Stimulated activated naive B cell treated with anti-CD40 and anti-IgM and Interleukin-4, amounts not matched to agents 10 μg/mL and 1 μg/mL and 100 μg/mL, for 72 hours (primary cell): Measurements from ENCODE around the gene TMEM169.
"Not testable (repeated sequence)": the region's sequence is repeated elsewhere in the genome, so short reads cannot be mapped to it uniquely, and the experiment has no call there.

Experiments
- ATAC-seq, 2 donors: fragments of 150-1000 bp; cut with Tn5 transposase; replicated peaks; 2 replicates each; pipeline ENCODE4 v1.10.0; 2021; ENCODE audit warnings: moderate library complexity in 1 of 2
- DNase-seq: peaks from one replicate; pipeline ENCODE4 v3.0.0; 2021
- H3K27ac Mint-ChIP-seq: one replicate; pipeline ENCODE4 v1.8.0; 2022; ENCODE audit warnings: mild to moderate bottlenecking, mixed read lengths
- H3K27me3 Mint-ChIP-seq, 2 donors: one replicate each; pipeline ENCODE4 v1.8.0; 2022; ENCODE audit warnings: mixed read lengths in 2 of 2
- H3K36me3 Mint-ChIP-seq, 2 donors: one replicate each; pipeline ENCODE4 v1.8.0; 2022; ENCODE audit warnings: mixed read lengths in 2 of 2, mild to moderate bottlenecking in 1 of 2
- H3K4me1 Mint-ChIP-seq, 2 donors: one replicate each; pipeline ENCODE4 v1.8.0; 2022; ENCODE audit warnings: mixed read lengths in 2 of 2, mild to moderate bottlenecking in 1 of 2
- H3K4me3 Mint-ChIP-seq, 2 donors: one replicate each; pipeline ENCODE4 v1.8.0; 2022; ENCODE audit warnings: mild to moderate bottlenecking in 2 of 2, mixed read lengths in 2 of 2, moderate library complexity in 1 of 2
- H3K9me3 Mint-ChIP-seq, 2 donors: one replicate each; pipeline ENCODE4 v1.8.0; 2022; ENCODE audit warnings: mixed read lengths in 2 of 2, mild to moderate bottlenecking in 1 of 2

Gene TMEM169

GRCh38 chr2:216078776-216079175, 2.9 kb upstream of the TMEM169 start:
- Mint-ChIP-seq H3K4me1 (peaks cover 24 to 35% of the 10 kb centered on the region in 2 donors), H3K27ac (no peak overlapping the region), H3K36me3 (peaks cover 0 to 7% of the 10 kb centered on the region in 2 donors), H3K4me3 (no peak overlapping the region), H3K27me3 (no peaks in the 10 kb centered on the region), H3K9me3 (no peaks in the 10 kb centered on the region)
- no peak for ATAC-seq
- no peak for DNase-seq

GRCh38 chr2:216080048-216080447, 1.7 kb upstream of the TMEM169 start:
- not testable (repeated sequence) for DNase-seq, H3K4me3 Mint-ChIP-seq, ATAC-seq, H3K27ac Mint-ChIP-seq, H3K36me3 Mint-ChIP-seq, H3K9me3 Mint-ChIP-seq, H3K27me3 Mint-ChIP-seq
- H3K4me1 Mint-ChIP-seq, result peaks cover 23 to 36% of the 10 kb centered on the region in 2 donors

GRCh38 chr2:216081012-216081411, 707 bp upstream of the TMEM169 start:
- Mint-ChIP-seq H3K4me3 (peak overlapping the region; percentile 93), H3K36me3 (no peaks in the 10 kb centered on the region), H3K4me1 (peaks cover 24 to 40% of the 10 kb centered on the region in 2 donors), H3K9me3 (no peaks in the 10 kb centered on the region), H3K27ac (peak overlapping the region; percentile 95), H3K27me3 (no peaks in the 10 kb centered on the region)
- DNase-seq (no peak), ATAC-seq (no peak)

GRCh38 chr2:216082117-216082711, 495 bp downstream of the TMEM169 start:
- Mint-ChIP-seq H3K27me3 (no peaks in the 10 kb centered on the region), H3K9me3 (no peaks in the 10 kb centered on the region), H3K4me1 (peaks cover 26 to 40% of the 10 kb centered on the region in 2 donors), H3K27ac (peak overlapping the region; percentile 63), H3K36me3 (no peaks in the 10 kb centered on the region), H3K4me3 (peak overlapping the region; percentile 93)
- DNase-seq (no peak), ATAC-seq (peak; percentile 23 to 32)

- Mint-ChIP-seq H3K36me3 (no peaks in the 10 kb centered on the region), H3K4me1 (peaks cover 26 to 40% of the 10 kb centered on the region in 2 donors), H3K9me3 (no peaks in the 10 kb centered on the region), H3K27me3 (no peaks in the 10 kb centered on the region), H3K4me3 (peak overlapping the region; percentile 93), H3K27ac (peak overlapping the region; percentile 47)
- ATAC-seq (no peak), DNase-seq (no peak)
Observed at GRCh38 chr2:216082805-216083204, 1.1 kb downstream of the TMEM169 start.

- H3K36me3 Mint-ChIP-seq, result no peaks in the 10 kb centered on the region
- peak overlapping the region; percentile 9 for H3K27ac Mint-ChIP-seq
- H3K4me3 Mint-ChIP-seq, result no peak overlapping the region
- ATAC-seq, result no peak
- H3K27me3 Mint-ChIP-seq, result no peaks in the 10 kb centered on the region
- DNase-seq, result no peak
- peaks cover 26 to 40% of the 10 kb centered on the region in 2 donors for H3K4me1 Mint-ChIP-seq
- no peaks in the 10 kb centered on the region for H3K9me3 Mint-ChIP-seq
Observed at GRCh38 chr2:216083464-216084281, 2.0 kb downstream of the TMEM169 start.

GRCh38 chr2:216084547-216084946, 2.8 kb downstream of the TMEM169 start:
- ATAC-seq (no peak), DNase-seq (no peak)
- H3K36me3 Mint-ChIP-seq, result peaks cover 0 to 4% of the 10 kb centered on the region in 2 donors
- peaks cover 26 to 40% of the 10 kb centered on the region in 2 donors for H3K4me1 Mint-ChIP-seq
- no peaks in the 10 kb centered on the region for H3K9me3 Mint-ChIP-seq
- peak overlapping the region; percentile 10 for H3K27ac Mint-ChIP-seq
- no peaks in the 10 kb centered on the region for H3K27me3 Mint-ChIP-seq
- peak overlapping the region in 1 of 2 donors; percentile 30 for H3K4me3 Mint-ChIP-seq

GRCh38 chr2:216086207-216086893, 4.6 kb downstream of the TMEM169 start:
- H3K4me3 Mint-ChIP-seq, result no peak overlapping the region
- ATAC-seq, result no peak
- H3K9me3 Mint-ChIP-seq, result no peaks in the 10 kb centered on the region
- DNase-seq, result no peak
- peak overlapping the region; percentile 48 for H3K27ac Mint-ChIP-seq
- H3K27me3 Mint-ChIP-seq, result no peaks in the 10 kb centered on the region
- H3K36me3 Mint-ChIP-seq, result peaks cover 0 to 4% of the 10 kb centered on the region in 2 donors
- peaks cover 24 to 46% of the 10 kb centered on the region in 2 donors for H3K4me1 Mint-ChIP-seq

- Mint-ChIP-seq H3K27me3 (no peaks in the 10 kb centered on the region), H3K36me3 (peaks cover 0 to 4% of the 10 kb centered on the region in 2 donors), H3K27ac (no peak overlapping the region), H3K9me3 (no peaks in the 10 kb centered on the region), H3K4me3 (no peak overlapping the region), H3K4me1 (peaks cover 4 to 13% of the 10 kb centered on the region in 2 donors)
- no peak for DNase-seq
- ATAC-seq, result no peak
Observed at GRCh38 chr2:216090369-216090786, 8.7 kb downstream of the TMEM169 start.

- ATAC-seq, result no peak
- Mint-ChIP-seq H3K36me3 (peaks cover 0 to 7% of the 10 kb centered on the region in 2 donors), H3K4me3 (no peak overlapping the region), H3K27ac (no peak overlapping the region), H3K4me1 (peaks cover 1 to 12% of the 10 kb centered on the region in 2 donors), H3K9me3 (no peaks in the 10 kb centered on the region), H3K27me3 (no peaks in the 10 kb centered on the region)
- no peak for DNase-seq
Observed at GRCh38 chr2:216092646-216093045, 10.9 kb downstream of the TMEM169 start.

- peaks cover under 1 to 3% of the 10 kb centered on the region in 2 donors for H3K36me3 Mint-ChIP-seq
- H3K27ac Mint-ChIP-seq, result no peak overlapping the region
- H3K4me3 Mint-ChIP-seq, result no peak overlapping the region
Observed at GRCh38 chr2:216094701-216095100, 13.0 kb downstream of the TMEM169 start.

GRCh38 chr2:216098421-216099334, 17.0 kb downstream of the TMEM169 start:
- H3K36me3 Mint-ChIP-seq, result peaks cover 10% of the 10 kb centered on the region in 2 donors
- H3K27me3 Mint-ChIP-seq, result no peaks in the 10 kb centered on the region
- DNase-seq, result no peak

More at GRCh38 chr2:216094701-216095100, 13.0 kb downstream of the TMEM169 start:
- H3K4me1 Mint-ChIP-seq, result peaks cover 1 to 11% of the 10 kb centered on the region in 2 donors
- H3K27me3 Mint-ChIP-seq, result no peaks in the 10 kb centered on the region
- DNase-seq (no peak), ATAC-seq (no peak)
- no peaks in the 10 kb centered on the region for H3K9me3 Mint-ChIP-seq

GRCh38 chr2:216101109-216101508, 19.4 kb downstream of the TMEM169 start:
- H3K27ac Mint-ChIP-seq, result no peak overlapping the region
- H3K9me3 Mint-ChIP-seq, result no peaks in the 10 kb centered on the region
- H3K4me1 Mint-ChIP-seq, result no peaks in the 10 kb centered on the region
- no peak for DNase-seq
- peaks cover 6 to 10% of the 10 kb centered on the region in 2 donors for H3K36me3 Mint-ChIP-seq
- ATAC-seq, result no peak
- no peak overlapping the region for H3K4me3 Mint-ChIP-seq
- H3K27me3 Mint-ChIP-seq, result peaks cover 5 to 10% of the 10 kb centered on the region in 2 donors

More at GRCh38 chr2:216098421-216099334, 17.0 kb downstream of the TMEM169 start:
- ATAC-seq, result no peak
- Mint-ChIP-seq H3K4me1 (no peaks in the 10 kb centered on the region), H3K9me3 (no peaks in the 10 kb centered on the region), H3K27ac (no peak overlapping the region), H3K4me3 (no peak overlapping the region)
